ENCODE measurements around the gene AVPR2.
A peak's percentile ranks its signal among the peaks of the same experiment; 100 is the strongest.

AVPR2 gene

DNA sequence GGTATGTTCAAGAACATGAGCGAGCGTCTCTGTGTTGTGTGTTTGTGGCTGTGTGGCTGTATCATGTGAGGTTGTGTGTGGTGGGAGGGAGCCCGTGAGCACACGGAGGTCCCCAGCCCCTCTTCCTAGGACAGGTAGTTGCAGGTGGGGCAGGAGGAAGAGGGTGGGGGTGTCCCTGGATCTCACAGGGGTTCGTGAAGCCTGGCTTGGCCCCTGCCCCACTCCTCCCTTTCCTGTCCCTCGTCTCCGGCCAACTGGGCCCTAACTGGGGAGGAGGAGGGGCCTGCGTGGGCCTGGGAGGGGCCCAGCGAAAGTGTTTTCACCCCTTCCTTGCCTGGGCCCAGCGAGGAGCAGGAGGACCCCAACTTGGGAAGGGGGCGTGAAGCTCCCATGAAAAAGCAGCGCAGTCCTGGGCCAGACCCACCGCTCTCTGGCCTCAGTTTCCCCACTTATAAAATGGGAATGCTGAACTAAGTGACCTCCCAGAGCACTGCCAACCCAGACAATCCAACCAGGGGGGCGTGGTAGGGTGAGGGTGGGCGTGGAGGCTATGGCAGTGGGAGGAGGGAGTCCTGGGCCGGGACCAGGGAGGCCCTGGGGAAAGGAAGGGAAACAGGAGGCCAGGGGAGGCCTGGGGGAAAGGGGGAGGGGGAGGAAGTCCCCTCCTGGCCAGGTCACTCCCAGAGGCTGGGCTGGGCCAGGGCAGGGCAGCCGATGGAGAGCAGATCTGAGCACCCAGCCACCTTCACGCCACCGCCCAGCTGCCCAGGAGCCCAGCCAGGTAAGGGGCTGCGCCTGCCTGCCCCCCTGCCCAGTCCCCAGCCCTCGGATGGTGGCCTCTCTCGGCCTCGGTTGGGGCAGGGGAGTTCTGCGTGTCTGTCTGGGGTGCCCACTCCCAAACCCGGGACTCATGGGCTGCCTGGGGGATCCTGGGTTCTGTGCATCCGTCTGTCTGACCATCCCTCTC lies at the start of gene AVPR2:
AVPR2 (plus strand) TSS at position 683 of the 967 bp plus-strand sequence. CDS start 473 bp downstream, outside the sequence.
- no peak for DNase-seq

DNA sequence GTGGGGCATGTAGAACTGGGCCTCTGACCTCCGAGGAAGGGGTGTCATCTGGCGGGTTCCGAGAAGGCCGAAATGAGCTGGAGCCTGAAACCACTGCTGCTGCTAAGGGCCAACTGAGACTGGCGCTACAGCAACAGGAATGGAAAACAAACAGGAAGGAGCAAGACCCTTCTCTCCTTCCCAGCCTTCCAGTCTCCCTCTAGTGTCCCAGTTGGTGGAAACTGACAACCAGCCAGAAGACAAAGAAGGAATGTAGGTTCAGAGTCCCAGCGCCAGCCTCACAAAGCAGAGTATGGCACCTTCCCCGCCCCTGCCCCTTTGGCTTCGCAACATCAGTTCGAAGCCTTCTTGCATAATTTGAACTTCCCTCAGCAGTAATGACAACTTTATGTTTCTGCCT lies 49.8 kb upstream of the AVPR2 start:
- DNase-seq = no peak

DNA sequence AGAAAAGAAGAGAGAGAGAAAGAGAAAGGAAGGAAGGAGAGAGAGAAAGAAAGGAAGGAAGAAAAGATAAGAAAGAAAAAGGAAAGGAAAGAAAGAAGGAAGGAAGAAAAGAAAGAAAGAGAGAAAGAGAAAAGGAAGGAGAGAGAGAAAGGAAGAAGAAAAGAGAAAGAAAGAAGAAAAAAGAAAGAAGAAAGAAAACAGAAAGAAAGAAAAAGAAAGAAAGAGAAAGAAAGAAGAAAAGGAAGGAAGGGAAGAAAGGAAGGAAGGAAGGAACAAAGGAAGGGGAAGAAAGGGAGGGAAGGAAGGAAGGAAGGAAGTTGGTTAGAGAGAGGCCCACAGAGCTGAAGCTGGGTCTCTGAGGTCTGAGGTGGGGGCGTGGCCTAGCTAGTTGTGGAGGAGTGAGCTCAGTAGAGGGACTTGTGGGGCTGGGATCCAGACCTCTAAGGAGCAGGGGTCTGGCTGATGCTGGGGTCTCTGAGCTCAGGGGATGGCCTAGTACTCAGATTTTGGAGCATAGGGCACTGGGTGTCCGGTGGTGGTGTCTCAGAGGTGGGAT lies 47.0 kb upstream of the AVPR2 start:
- no peak for DNase-seq

DNA sequence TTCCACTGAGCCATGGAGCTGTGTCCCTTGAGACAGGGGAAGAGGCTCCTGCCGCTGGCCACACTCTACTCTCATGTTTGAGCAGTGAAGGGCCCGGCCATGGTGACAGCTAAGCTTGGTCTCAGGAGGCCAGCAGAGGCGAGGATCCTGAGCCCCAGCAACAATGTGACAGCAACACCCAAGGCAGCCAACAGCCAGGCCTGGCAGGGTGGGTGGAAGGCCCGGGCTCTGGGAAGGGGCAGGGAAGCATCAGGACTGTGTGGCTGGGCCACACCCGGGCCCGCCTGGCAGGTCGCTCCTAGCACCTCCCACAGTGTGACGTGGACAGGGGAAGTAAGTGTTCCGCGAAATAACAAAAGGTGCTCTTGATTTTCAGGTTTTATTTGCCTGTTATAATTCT lies 43.3 kb upstream of the AVPR2 start:
- DNase-seq = no peak

- no peak for DNase-seq
Measured at GRCh38 chrX:153861733-153862310, 42.7 kb upstream of the AVPR2 start.

DNA sequence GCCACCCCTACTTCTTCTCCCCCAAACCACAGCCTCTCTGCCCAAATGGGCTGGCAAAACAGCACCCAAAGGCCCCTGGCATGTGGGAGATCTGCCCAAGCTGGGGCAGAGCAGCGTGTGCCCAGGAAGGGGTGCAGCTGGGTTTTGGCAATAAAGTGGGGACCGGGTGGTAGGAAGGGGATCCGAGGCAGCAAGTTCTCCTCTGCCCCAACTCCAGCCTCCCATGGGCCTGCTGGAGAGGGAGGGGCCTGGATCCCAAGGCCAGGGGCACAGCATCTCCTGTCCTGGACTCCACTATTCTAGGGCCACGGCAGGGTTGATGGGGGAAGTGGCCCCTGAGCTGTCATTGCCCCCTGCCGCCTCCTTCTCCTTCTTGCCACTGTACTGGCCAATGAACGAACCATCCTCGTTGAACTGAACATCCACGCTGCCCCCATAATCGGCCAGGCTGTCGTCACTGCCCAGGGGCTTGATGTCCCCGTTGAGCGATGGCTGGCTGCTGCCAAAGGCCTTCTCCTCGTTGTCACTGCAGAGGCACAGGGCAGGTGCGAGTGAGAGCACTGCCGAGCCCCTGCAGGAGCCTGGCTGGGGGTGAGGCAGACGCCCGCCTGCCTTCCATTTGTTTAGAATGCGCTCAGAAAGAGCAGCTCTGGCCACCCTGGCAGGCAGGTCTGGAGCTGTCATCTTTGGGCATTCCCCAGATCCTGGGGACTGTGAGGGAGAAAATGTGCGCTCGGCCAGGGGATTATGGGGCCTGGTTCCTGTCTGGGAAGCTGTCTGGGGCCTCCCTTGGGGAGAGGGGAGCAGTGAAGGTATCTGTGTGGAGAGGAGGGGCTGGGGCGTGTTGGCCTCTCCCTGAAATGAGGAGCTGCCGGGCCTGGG lies 41.9 kb upstream of the AVPR2 start:
- DNase-seq = no peak

DNA sequence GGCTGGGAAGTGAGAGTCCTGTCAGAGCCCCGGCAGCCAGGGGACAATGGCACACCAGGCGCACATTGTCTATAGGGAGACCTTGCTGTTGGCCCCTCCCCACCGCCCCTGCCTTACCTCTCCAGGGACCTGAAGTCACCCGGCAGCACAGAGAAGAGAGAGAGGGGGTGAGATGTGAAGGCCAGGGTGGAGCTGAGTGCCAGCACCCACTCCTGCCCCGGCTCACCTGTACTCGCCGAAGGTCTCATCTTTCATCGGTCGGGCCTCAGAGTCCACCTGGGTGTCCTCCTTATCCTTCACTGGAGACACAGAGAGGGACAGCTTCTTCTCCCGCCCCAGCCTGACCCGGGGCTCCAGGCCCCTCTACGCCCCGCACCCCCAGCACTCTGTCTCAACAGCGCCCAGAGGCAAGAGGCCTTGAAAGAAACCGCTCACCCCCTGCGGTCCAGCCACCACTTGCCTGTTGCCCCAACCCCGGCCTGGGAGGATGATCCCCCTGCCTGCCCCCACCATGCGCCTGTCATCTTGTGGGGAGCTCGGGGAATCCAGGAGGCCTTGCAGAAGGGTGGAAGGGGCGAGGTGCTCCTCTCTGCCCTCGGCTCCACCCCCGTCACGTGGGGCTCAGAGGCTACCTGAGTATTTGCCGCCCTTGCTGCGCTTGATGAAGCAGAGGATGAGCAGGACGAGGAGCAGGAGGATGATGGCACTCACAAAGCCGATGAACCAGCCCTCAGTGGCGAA lies 41.1 kb upstream of the AVPR2 start:
- DNase-seq = no peak

- no peak for DNase-seq
Measured at GRCh38 chrX:153864101-153864500, 40.4 kb upstream of the AVPR2 start.

GRCh38 chrX:153864561-153865320 lies 39.7 kb upstream of the AVPR2 start:
- DNase-seq = no peak

- no peak for DNase-seq
Measured at GRCh38 chrX:153865321-153865580, 39.2 kb upstream of the AVPR2 start.

DNA sequence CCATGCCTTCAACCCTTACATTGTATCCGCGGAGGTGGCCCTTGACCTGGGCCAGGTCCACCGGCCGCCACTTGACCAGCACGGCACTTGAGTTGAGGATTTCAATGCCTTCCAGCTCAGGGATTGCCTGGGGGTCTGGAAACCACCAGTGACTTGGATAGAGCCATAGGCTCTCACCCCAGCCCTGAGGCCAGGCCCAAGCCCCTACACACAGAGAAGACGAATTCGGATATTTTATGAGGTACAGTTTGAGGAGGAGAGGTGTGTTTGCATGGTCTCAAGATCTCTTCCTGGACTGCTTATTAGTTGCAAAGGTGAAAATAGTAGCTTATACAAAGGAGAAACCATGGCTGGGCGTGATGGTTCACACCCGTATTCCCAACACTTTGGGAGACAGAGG lies 38.8 kb upstream of the AVPR2 start:
- no peak for DNase-seq

- no peak for DNase-seq
Measured at GRCh38 chrX:153866302-153867019, 38.0 kb upstream of the AVPR2 start.

DNA sequence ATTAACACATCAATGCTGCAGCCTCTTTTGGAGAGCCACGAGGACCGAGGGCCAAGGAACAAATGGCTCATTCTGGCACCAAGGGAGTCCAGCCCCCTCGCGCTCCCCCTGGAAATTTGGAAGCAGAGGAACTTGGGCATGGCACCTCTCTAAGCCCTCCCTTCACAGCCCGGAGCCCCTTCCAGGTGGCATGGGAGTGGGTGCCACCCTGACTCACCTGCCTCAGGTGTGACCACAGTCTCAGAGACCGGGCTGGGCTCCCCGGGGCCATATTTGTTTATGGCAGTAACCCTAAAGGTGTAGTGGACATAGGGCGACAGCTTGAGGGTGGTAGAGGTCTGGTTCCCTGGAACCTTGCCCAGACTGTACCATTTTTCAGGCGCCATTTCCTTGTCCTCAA lies 37.3 kb upstream of the AVPR2 start:
- DNase-seq = no peak

DNA sequence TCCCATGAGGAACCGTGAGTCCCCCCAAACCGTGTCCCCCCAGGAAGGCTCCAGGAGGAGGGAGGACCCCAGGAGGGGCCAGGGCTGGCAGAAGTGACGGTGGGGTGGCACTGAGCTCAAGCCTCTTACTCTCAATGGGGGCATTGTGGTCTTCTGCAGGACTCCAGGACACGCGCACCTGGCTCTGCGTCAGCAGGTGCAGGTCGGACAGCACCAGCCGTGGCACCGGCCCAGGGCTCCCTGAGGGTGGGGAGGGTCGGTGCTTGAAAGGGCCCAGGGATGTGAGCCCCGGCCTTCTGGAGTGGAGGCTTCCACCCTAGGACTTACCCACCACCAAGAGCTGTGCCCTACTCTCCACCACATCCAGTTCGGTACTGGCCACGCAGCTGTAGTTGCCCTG lies 36.8 kb upstream of the AVPR2 start:
- no peak for DNase-seq

DNA sequence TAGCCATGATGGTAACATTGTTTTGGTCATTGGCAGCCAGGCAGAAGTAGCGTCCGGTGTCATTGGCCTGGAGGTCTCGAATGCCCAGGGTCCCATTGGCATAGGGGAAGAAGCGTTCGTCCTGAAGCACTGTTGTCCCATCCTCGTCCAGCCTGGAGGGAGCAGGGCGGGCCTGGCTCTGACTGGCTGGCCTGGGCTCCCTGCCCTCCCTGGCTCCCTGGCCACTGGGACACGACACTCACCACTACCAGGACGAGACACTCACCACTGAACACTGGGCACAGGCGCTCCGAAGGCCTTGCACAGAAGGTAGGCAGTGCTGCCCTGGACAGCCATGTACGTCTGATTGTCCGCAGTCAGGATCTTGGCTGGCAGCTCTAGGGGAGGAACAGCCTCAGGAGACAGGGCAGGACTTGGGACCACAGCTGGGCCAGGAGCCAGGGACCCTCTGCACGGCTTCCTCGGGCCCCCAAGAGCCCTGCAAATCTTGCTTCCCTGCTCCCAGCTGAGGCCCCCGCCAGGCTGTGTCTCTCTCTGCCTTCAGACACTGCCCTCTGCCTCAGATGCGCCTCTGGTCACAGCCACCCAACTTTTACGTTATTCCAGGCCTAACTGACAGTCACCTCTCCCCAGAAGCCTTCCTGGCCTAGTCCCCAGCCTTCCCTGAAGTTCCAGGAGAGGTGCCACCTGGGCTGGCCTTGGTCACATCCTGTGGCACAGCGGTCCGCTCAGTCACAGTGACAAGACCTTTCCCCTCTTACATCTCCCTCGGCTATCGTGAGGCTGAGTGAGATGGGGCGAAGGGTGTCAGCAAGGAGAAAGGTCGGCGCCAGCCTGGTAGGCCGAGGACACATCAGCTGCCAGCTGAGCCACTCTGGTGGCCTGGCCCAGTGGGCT lies 35.6 kb upstream of the AVPR2 start:
- no peak for DNase-seq

- DNase-seq = no peak
Measured at GRCh38 chrX:153869473-153870287, 34.8 kb upstream of the AVPR2 start.

DNA sequence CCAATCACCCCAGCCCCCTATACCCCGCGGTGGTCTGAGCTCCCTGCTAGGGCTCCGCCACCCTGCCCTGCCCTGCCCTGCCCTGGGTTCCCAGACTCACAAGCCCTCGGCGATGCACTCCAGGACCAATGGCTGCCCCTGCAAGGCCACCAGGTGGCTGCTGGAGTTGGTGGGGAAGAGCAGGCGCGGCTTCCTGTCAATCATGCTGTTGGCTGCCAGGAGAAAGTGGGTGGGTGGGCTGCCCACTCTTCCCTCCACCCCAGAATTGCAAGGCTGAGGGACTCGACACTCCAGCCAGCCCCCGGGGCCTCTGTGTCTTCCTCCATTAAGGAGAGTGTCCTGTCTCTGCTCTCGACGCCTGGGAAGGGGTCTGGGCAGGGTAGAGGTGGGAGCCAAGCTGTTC lies 34.2 kb upstream of the AVPR2 start:
- DNase-seq = no peak

DNA sequence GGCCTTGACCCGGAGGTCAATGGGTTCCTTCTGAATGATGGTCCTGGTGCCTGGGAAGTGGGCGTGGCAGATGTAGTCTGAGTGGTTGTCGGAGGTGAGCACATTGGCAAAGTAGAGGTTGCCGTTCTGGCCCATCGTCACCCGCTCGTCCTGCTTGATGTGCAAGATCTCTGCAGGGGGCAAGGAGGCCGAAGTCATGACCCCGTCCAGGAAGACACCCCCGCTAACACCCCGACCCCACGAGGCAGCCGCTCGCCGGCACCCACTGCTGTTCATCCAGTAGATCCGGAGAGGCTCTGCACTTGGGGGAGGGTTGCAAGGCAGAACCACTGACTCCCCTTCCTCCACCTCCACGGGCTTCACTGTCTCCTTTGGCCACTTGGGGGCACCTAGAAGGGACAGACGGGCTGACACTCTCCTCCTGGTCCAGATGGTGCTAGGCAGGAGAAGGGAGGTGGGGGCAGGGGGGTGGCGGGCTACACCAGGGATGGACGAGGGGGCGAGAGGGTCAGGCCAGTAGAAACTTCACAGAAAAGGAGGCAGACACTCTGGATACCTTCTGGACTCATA lies 33.6 kb upstream of the AVPR2 start:
- DNase-seq = no peak

- peak in 2 of 3 experiments; percentile 22 to 61 for DNase-seq
Measured at GRCh38 chrX:153871451-153871850, 33.0 kb upstream of the AVPR2 start.

All from NCI-H1417 (cell line).